GM18499 (cell line): ENCODE results near the gene CD68.
"Not testable (repeated sequence)": the region's sequence is repeated elsewhere in the genome, so short reads cannot be mapped to it uniquely, and the experiment has no call there.

Experiments used
- ATAC-seq: cut with Tn5 transposase; IDR thresholded peaks from one replicate; pipeline ENCODE4 v1.9.1; 2021; ENCODE audit warnings: moderate number of reproducible peaks; ENCODE audit not compliant: insufficient read depth, unreplicated experiment

Gene CD68

DNA sequence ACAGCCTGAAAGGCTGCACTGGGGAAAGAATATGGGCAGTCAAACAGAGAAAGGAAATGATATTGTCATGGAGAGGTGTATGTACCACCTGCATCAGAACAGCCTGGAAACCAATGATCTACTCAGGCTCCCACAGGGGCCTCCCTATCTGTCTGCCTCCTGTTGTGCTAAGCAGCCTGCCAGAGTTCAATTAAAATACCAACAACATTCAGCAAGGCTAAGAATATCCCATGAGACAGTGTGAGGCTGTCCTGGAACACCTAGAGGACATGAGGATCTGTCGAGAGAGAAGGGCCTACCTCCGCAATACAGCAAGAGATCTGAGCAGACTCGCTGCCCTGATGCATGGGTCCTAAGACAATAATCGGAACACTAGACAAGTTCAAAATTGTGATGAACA, 26.8 kb downstream of the CD68 start:
- no peak for ATAC-seq

DNA sequence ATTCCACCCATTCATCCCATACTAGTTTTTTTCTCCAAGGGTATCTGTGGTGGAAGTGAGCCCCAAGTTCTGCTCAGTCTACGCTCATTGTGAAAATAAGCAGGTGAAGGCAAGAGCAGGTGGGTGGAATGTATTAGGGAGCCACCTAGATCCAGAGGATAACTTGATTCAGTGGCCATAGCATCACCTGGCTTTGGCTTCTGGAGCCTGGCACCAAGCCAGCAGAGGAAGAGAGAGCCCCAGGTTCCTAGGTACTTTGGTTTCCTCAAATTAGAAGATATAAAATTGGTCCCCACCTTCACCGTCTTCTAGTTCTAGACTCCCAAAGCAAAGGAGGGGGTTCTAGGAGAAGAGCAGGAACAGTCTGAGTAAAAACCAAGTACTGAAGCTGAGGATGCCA, 31.2 kb downstream of the CD68 start:
- ATAC-seq: no peak

GRCh38 chr17:7611635-7612293, 32.3 kb downstream of the CD68 start:
- no peak for ATAC-seq

DNA sequence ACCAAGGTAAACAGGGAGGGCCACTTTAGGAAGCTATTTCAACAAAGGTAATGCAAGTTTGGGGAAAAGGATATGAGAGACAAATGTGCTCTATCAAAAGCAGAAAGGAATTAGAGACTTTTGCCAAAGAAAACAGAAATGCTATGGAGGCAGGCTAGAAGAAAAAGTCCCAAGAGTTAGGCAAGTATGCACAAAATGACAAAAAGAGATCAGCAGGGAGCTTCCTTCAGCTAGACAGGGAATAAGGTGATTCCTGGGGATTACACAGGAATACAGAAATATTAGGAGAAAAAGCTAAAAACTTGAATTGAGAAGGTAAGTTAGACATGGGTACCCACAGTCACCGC, 32.8 kb downstream of the CD68 start:
- ATAC-seq: no peak

DNA sequence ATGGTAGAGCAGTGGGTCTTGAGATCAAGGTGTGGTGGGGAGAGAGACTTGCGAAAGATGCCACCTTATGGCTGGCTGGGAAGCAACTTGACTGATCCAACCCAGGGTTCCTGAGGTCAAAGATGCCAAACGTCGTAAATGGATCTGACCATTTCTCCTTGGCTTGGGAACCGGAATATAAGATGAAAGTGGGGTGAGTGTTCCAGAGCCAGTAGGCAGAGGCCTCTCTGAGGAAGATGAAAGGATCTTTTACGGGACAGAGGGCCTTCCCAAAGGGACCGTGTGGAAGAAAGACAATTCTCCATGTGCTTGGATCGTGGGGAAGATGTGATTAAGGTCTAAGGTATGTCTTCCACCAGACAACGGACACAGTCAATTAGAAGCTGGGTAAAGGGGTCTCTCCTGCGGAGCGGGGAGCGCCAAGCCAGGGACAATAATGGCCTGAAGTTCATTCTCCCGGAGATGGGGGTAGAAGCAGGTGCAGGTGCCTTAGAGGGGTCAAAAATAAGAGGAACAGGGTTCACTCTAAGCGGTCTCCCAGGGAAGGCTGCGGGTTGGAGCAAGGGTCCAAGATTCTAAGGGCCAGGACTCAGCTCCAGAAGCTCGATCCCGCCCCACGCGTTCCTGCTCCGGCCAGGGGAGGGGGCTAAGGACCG, 34.5 kb downstream of the CD68 start:
- ATAC-seq: no peak

GRCh38 chr17:7614425-7615264, 35.2 kb downstream of the CD68 start, which contains the start of gene FXR2:
TSS of gene FXR2 (minus strand) at chr17:7614897. CDS start at chr17:7614532, 365 bp downstream.
- peak; percentile 59 for ATAC-seq

GRCh38 chr17:7615265-7615747, 35.9 kb downstream of the CD68 start:
- ATAC-seq: no peak

- no peak for ATAC-seq
Observed at GRCh38 chr17:7618608-7619007, 39.2 kb downstream of the CD68 start.

DNA sequence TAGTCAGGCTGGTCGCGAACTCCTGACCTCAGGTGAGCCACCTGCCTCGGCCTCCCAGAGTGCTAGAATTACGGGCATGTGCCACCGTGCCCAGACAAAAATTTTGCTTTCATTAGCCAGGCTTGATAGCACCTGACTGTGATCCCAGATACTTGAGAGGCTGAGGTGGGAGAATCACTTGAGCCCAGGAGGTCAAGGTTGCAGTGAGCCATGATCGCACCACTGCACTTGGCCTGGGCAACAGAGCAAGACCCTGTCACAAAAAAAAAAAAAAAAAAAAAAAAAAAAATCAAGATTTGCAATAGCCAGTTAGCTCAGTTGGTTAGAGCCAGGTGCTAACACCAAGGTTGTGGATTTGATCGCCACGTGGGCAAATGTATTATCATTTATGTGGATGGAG, 41.4 kb downstream of the CD68 start:
- no peak for ATAC-seq

DNA sequence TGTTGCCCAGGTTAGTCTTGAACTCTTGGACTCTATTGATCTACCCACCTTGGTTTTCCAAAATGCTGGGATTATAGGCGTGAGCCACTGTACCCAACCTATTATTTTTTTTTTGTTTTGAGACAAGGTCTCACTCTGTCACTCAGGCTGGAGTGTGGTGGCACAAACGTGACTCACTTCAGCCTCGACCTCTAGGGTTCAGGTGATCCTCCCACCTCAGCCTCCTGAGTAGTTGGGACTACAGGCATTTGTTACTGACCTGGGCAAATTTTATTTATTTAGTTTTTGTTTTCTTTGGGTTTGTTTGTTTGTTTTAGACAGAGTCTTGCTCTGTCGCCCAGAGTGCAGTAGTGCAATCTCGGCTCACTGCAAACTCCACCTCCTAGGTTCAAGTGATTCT, 44.2 kb downstream of the CD68 start:
- no peak for ATAC-seq

- ATAC-seq: not testable (repeated sequence)
Observed at GRCh38 chr17:7625749-7626148, 46.3 kb downstream of the CD68 start.

DNA sequence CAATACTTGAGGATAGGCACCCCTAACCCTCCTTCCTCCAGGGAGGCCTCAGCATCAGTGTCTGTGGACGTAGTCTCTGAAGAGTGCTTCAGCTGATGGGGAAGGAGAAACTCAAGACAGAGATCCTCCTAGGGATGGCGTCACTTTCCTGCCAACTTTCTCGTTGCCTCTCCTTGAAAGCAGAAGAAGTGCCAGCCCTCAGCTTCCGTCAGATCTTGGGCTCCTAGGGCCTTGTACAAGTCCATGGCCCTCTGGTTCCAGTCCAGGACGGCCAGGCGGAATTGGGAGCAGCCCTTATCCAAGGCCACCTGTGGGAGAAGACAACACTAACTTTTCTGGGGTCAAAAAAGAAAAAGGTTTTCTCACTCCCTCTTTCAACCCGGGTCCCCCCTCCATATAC, 46.9 kb downstream of the CD68 start:
- ATAC-seq: no peak

GRCh38 chr17:7626956-7627249, 47.5 kb downstream of the CD68 start:
- ATAC-seq: no peak

DNA sequence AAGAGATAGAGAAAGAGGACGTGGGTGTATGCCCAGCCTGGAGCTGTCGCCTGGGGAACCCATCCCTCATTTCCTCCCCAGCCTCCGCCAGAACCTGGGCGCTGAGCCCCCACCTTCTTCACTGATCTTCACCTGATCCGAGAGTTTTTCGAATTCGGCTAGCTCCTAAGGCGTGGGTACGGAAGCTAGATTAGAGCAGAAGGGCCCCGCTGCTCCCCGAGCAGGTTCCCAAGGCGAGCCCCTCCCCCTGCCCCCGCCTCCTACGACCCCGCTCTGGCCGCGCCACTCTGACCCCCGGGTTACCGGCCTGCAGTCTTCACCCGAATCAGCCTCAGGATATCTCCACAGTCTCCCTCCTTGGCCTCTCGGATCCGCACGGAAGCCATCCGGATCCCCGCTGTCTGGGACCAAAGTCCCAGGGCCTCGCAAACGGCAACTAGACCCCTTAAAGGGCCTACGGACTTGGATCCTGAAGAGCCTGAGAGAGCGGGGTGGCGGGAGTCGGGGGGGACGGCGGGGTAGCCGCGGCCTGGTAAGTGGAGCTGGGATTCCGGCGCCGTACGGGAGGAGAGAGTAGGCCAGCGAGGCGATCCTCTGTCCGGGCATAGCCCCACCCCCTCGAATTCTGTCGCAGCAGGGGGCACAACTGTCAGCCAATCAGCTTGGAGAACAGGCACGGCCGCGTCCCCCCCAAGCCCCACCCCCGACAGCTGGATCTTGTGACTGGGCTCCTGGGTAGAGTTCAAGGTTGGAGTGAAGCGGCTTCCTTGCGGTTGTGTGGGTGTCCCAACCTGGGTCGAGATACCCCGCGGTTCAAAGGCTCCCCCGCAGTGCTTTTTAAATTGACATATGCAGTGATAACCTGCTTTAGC, 48.0 kb downstream of the CD68 start, which contains the start of gene SAT2:
Gene SAT2, minus strand, starts transcription at position 572 of the 872 bp plus-strand sequence. Its CDS starts 186 bp downstream, at position 386.
- ATAC-seq: no peak

GRCh38 chr17:7629939-7630571, 50.6 kb downstream of the CD68 start, which contains the start of gene SHBG:
TSS of gene SHBG (plus strand) at chr17:7630135. CDS start at chr17:7630173, 38 bp downstream.
- ATAC-seq: no peak
